ENCODE results near the gene MTCP1. TPM values are rescaled to one million over a fixed set of nuclear protein-coding genes. Genes with fewer than 3 reads are reported as not detected.

Gene MTCP1
- total and polyA plus RNA-seq, 10 of the 15 experiments (the other 5 are each of a cell fraction or from before 2014, with no cell fraction given), result 16.6 to 74.0 (median 30.9) TPM

GRCh38 chrX:155105919-155106318 lies 35.0 kb upstream of the MTCP1 start:
- FAIRE-seq, result no peak
- Histone ChIP-seq H3K4me1 (ENCODE audit: control insufficient read depth, insufficient read depth, low read length) (no peaks in the 10 kb centered on the region), H3K27ac (ENCODE audit: control insufficient read depth, insufficient read depth) (no peak overlapping the region), H3K36me3 (ENCODE audit: control insufficient read depth in 2 of 2, insufficient read depth in 2 of 2, low read length in 1 of 2) (peaks cover 0 to 2% of the 10 kb centered on the region in 2 experiments; a peak in 1 of 4 replicates), H4K20me1 (ENCODE audit: control insufficient read depth, insufficient read depth) (no peaks in the 10 kb centered on the region), H3K9me3 (replicated peaks; ENCODE audit: control insufficient read depth, insufficient read depth, low read length) (no peaks in the 10 kb centered on the region), H3K27me3 (replicated peaks in 1 of 2; ENCODE audit: control insufficient read depth in 2 of 2, insufficient read depth in 2 of 2, low read length in 1 of 2) (no peaks in the 10 kb centered on the region), H2AFZ (ENCODE audit: control insufficient read depth, low read depth, low read length) (no peak overlapping the region), H3K9ac (ENCODE audit: control insufficient read depth, insufficient read depth, low read length) (no peak overlapping the region), H3K4me2 (ENCODE audit: control insufficient read depth, insufficient read depth) (no peak overlapping the region), H3K4me3 (no peak overlapping the region), H3K79me2 (ENCODE audit: control insufficient read depth, insufficient read depth, low read length) (no peaks in the 10 kb centered on the region)
- no TSS peak for BruUV-seq (replicated peaks)
- CTCF ChIA-PET, result interaction anchor here (1.3 to 3.5 kb wide), 2 partner anchors 11 to 126 kb away, joined by 4 to 15 read pairs; no protein-coding TSS in a partner anchor
- in situ Hi-C loops (cut with MboI) (no loop called here), intact Hi-C loops (cut with micrococcal nuclease; ENCODE audit: unreplicated experiment) (no loop called here)
- POLR2A ChIA-PET, result no interaction called here
- TF ChIP-seq BACH1 (IDR thresholded peaks at IDR 0.05; ENCODE audit: borderline replicate concordance) (no peak), IKZF1 (conservative IDR thresholded peaks at IDR 0.05) (no peak), IRF4 (IDR thresholded peaks at IDR 0.05; ENCODE audit: low read depth, low read length) (no peak), SIX5 (IDR thresholded peaks at IDR 0.05; ENCODE audit: low read depth, low read length, severe bottlenecking) (no peak), RCOR1 (conservative IDR thresholded peaks at IDR 0.05; ENCODE audit: low read depth, low read length) (no peak)
- TF ChIP-seq, protein P1, sequence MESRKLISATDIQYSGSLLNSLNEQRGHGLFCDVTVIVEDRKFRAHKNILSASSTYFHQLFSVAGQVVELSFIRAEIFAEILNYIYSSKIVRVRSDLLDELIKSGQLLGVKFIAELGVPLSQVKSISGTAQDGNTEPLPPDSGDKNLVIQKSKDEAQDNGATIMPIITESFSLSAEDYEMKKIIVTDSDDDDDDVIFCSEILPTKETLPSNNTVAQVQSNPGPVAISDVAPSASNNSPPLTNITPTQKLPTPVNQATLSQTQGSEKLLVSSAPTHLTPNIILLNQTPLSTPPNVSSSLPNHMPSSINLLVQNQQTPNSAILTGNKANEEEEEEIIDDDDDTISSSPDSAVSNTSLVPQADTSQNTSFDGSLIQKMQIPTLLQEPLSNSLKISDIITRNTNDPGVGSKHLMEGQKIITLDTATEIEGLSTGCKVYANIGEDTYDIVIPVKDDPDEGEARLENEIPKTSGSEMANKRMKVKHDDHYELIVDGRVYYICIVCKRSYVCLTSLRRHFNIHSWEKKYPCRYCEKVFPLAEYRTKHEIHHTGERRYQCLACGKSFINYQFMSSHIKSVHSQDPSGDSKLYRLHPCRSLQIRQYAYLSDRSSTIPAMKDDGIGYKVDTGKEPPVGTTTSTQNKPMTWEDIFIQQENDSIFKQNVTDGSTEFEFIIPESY (IDR thresholded peaks at IDR 0.05), result no peak
- SMC1A ChIA-PET (ENCODE audit: uncharacterized antibody, unreplicated experiment), result interaction anchor here (1.7 kb wide), 1 partner anchor 12 kb away, joined by 4 read pairs; no protein-coding TSS in a partner anchor
- ATAC-seq, result no peak
- no peak for DNase-seq (ENCODE audit: low read depth, low spot score)
- RAD21 ChIA-PET (ENCODE audit: unreplicated experiment), result no interaction called here
- 82% methylated on average over 2 of the region's 2 CpGs for WGBS (ENCODE audit: insufficient coverage, insufficient replicate concordance, low lambda C conversion rate, missing lambda C conversion rate)

All from GM12878 (cell line).